Upper lobe of right lung (tissue), 1 donor: Measurements from ENCODE around the gene TRAM2. TPM values are rescaled to one million over a fixed set of nuclear protein-coding genes. Genes with fewer than 3 reads are reported as not detected.

Experiments used
- ATAC-seq: fragments of 200-7000 bp; cut with Tn5 transposase; one replicate; pipeline ENCODE4 v1.9.1; 2020; ENCODE audit warnings: mild to moderate bottlenecking, moderate library complexity
- DNase-seq: peaks from one replicate; pipeline ENCODE4 v3.0.0-alpha.2; 2020
- H3K27ac ChIP-seq: fragments of 200-600 bp; one replicate; pipeline ENCODE4 v1.8.0; 2022
- H3K27me3 ChIP-seq: fragments of 200-600 bp; one replicate; pipeline ENCODE4 v1.8.0; 2022; ENCODE audit warnings: mild to moderate bottlenecking
- H3K36me3 ChIP-seq: fragments of 200-600 bp; one replicate; pipeline ENCODE4 v1.8.0; 2022
- H3K4me1 ChIP-seq: fragments of 200-600 bp; one replicate; pipeline ENCODE4 v1.8.0; 2022
- H3K4me3 ChIP-seq: fragments of 200-600 bp; one replicate; pipeline ENCODE4 v1.8.0; 2022; ENCODE audit warnings: mild to moderate bottlenecking
- H3K9me3 ChIP-seq: fragments of 200-600 bp; one replicate; pipeline ENCODE4 v1.8.0; 2022
- intact Hi-C: fragments of 100-400 bp; cut with DNase I; formaldehyde crosslinking; loops from one replicate; pipeline ENCODE4 v1.11.0; 2022
- total RNA-seq: library from RNA; stranded (reverse); fragmentation: NEBNext Ultra II Directional; extraction: Animal tissue kit (Norgen Biotek cat#: 25700); gene quantifications from one replicate; pipeline ENCODE4 v1.2.1, GENCODE V29; 2021
- TF ChIP-seq, protein P1 (sequence below): fragments of 200-600 bp; IDR thresholded peaks from one replicate; pipeline ENCODE4 v1.8.0; 2022; ENCODE audit warnings: antibody characterized with exemption
- donor health status: DM: no; HTN: yes; CAD: no; lungs with severe emphysema.

TRAM2 gene
- total RNA-seq, 1 donor from 2014 or later = 24.2 TPM

DNA sequence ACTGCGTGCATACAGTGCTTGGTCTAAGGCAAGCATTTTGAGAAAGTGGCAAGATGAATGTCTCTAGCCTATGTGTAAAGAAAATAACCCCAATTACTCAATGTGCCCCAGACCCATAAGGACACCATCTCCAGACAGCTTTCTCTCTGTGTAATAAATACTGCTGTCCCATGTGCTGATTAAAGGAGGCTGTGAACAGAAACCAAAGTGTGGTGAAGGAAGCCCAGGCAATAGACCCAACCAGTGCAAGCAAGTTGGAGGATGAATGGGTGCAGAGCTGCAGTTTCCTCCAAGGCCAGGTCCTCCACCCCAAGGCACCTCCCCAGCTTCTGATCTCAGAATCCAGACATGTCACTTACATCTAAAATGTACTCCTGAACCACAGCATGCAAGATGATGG lies 60.6 kb downstream of the TRAM2 start:
- DNase-seq (no peak), ATAC-seq (no peak)
- Histone ChIP-seq H3K9me3 (no peaks in the 10 kb centered on the region), H3K36me3 (peaks cover 14% of the 10 kb centered on the region), H3K4me1 (peaks cover 57% of the 10 kb centered on the region), H3K27me3 (no peaks in the 10 kb centered on the region), H3K27ac (no peak overlapping the region), H3K4me3 (no peak overlapping the region)
- intact Hi-C loops = loop anchor here (10.0 kb wide), 1 partner anchor 49 kb away; no protein-coding TSS in a partner anchor
- TF ChIP-seq, protein P1, sequence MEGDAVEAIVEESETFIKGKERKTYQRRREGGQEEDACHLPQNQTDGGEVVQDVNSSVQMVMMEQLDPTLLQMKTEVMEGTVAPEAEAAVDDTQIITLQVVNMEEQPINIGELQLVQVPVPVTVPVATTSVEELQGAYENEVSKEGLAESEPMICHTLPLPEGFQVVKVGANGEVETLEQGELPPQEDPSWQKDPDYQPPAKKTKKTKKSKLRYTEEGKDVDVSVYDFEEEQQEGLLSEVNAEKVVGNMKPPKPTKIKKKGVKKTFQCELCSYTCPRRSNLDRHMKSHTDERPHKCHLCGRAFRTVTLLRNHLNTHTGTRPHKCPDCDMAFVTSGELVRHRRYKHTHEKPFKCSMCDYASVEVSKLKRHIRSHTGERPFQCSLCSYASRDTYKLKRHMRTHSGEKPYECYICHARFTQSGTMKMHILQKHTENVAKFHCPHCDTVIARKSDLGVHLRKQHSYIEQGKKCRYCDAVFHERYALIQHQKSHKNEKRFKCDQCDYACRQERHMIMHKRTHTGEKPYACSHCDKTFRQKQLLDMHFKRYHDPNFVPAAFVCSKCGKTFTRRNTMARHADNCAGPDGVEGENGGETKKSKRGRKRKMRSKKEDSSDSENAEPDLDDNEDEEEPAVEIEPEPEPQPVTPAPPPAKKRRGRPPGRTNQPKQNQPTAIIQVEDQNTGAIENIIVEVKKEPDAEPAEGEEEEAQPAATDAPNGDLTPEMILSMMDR = no peak

- intact Hi-C loops = loop anchor here (10.0 kb wide), 1 partner anchor 49 kb away; no protein-coding TSS in a partner anchor
- Histone ChIP-seq H3K4me1 (peaks cover 60% of the 10 kb centered on the region), H3K9me3 (no peaks in the 10 kb centered on the region), H3K27ac (peak overlapping the region; percentile 42), H3K27me3 (no peaks in the 10 kb centered on the region), H3K4me3 (no peak overlapping the region), H3K36me3 (peaks cover 18% of the 10 kb centered on the region)
- DNase-seq = no peak
- TF ChIP-seq, protein P1 = no peak
- no peak for ATAC-seq
These were observed 61.5 kb downstream of the TRAM2 start for GRCh38 chr6:52515219-52515960.

DNA sequence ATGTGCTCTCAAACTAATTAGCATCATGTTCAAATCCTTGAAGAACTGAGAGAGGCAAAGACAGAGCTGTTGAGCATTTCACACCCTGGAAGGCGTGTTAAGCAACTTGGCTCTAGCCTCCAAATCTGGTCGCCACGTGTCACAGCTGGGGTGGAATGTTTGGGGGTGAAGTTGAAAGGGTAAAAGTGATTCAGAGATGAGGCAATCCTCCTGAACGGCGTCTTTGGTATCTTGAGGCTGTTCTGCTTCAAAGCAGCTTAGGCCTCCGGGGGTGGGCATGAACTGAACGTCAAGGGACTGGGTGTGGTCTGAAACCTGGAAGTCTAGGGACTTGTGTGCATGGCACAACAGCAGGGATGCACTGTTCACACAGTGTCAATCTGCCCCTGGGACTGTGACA lies 62.3 kb downstream of the TRAM2 start:
- intact Hi-C loops = loop anchor here (10.0 kb wide), 1 partner anchor 50 kb away; no protein-coding TSS in a partner anchor
- no peaks in the 10 kb centered on the region for H3K27me3 ChIP-seq
- TF ChIP-seq, protein P1 = no peak
- no peak overlapping the region for H3K4me3 ChIP-seq
- H3K9me3 ChIP-seq = no peaks in the 10 kb centered on the region
- peaks cover 21% of the 10 kb centered on the region for H3K36me3 ChIP-seq
- peak overlapping the region; percentile 42 for H3K27ac ChIP-seq
- ATAC-seq (peak; percentile 5), DNase-seq (no peak)
- peaks cover 60% of the 10 kb centered on the region for H3K4me1 ChIP-seq

GRCh38 chr6:52513896-52514295 lies 63.0 kb downstream of the TRAM2 start:
- no peak for DNase-seq
- peak overlapping the region; percentile 42 for H3K27ac ChIP-seq
- H3K9me3 ChIP-seq = no peaks in the 10 kb centered on the region
- no peak for ATAC-seq
- H3K27me3 ChIP-seq = no peaks in the 10 kb centered on the region
- H3K4me3 ChIP-seq = no peak overlapping the region
- intact Hi-C loops = loop anchor here (10.0 kb wide), 1 partner anchor 51 kb away; no protein-coding TSS in a partner anchor
- peaks cover 60% of the 10 kb centered on the region for H3K4me1 ChIP-seq
- TF ChIP-seq, protein P1 = no peak
- peaks cover 27% of the 10 kb centered on the region for H3K36me3 ChIP-seq

DNA sequence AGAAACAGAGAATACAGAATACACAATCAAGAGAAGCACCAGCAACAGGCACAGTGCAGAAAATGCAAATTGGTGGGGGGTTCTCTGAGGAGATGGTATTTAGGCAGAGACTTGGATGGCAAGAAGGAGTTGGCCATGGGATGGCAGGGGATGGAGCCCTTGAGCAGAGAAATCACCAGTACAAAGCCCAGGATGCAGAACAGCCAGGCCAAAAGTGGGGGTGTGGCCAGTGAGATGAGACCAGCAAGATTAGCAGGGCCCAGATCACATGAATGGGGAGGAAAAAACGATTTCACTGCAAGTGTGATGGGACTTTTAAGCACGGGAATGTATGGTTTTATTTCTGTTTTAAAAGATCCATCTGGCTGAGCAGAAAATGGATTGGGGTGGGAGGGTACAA lies 63.4 kb downstream of the TRAM2 start:
- H3K9me3 ChIP-seq = no peaks in the 10 kb centered on the region
- H3K27ac ChIP-seq = peak overlapping the region; percentile 42
- peaks cover 30% of the 10 kb centered on the region for H3K36me3 ChIP-seq
- no peak overlapping the region for H3K4me3 ChIP-seq
- DNase-seq (no peak), ATAC-seq (no peak)
- no peaks in the 10 kb centered on the region for H3K27me3 ChIP-seq
- intact Hi-C loops = loop anchor here (10.0 kb wide), 1 partner anchor 51 kb away; no protein-coding TSS in a partner anchor
- H3K4me1 ChIP-seq = peaks cover 56% of the 10 kb centered on the region
- TF ChIP-seq, protein P1 = no peak
